Kidney tubule cell (primary cell): ENCODE measurements around the gene MAPKAPK5.
"Not testable (repeated sequence)": the region's sequence is repeated elsewhere in the genome, so short reads cannot be mapped to it uniquely, and the experiment has no call there.

Experiments
- DNase-seq: peaks from one replicate; pipeline ENCODE4 v3.0.0-alpha.2; 2018; ENCODE audit warnings: low spot score

Gene MAPKAPK5, protein sequence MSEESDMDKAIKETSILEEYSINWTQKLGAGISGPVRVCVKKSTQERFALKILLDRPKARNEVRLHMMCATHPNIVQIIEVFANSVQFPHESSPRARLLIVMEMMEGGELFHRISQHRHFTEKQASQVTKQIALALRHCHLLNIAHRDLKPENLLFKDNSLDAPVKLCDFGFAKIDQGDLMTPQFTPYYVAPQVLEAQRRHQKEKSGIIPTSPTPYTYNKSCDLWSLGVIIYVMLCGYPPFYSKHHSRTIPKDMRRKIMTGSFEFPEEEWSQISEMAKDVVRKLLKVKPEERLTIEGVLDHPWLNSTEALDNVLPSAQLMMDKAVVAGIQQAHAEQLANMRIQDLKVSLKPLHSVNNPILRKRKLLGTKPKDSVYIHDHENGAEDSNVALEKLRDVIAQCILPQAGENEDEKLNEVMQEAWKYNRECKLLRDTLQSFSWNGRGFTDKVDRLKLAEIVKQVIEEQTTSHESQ

DNA sequence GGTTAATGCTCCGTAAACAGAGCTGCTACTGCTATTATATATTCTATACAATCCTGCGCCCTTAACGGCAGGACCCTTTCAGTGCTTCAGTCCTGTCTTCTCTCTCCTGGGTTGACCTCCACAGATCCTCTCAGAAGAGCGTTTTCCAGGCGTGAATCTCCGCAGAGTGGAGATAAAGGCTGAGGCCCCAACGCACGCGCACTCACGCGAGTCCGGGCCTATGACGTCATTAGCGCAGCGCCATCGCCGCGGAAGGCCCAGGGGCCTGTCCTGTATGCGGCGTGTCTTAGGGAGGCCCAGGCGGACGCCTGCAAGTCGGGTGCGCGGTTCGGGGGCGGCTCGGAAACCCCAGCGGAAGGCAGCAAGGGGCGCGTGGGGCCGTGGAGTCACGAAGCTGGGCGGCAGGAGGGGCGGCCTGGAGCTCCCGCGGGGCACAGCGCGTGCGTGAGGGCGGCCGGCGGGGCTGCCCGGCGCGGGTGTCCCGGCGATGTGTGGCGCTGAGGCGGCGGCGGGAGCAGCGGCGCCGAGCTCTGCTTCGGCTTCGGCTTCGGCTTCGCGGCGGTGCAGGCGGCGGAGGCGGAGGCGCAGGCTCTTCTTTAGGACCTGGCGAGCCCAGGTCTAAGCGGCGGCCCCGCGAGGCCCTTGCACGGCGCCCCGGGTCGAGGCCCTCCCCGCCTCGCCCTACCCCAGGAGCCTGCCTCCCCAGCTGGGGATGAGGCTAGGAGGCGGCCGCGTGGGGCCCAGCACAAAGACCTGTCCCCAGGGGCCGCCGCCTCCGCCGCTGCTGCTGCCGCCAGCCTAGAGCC lies at the start of gene MAPKAPK5:
TSS of gene MAPKAPK5 (plus strand) at position 479 of the 806 bp plus-strand sequence. CDS start 506 bp downstream, outside the sequence.
- DNase-seq = peak; percentile 96

DNA sequence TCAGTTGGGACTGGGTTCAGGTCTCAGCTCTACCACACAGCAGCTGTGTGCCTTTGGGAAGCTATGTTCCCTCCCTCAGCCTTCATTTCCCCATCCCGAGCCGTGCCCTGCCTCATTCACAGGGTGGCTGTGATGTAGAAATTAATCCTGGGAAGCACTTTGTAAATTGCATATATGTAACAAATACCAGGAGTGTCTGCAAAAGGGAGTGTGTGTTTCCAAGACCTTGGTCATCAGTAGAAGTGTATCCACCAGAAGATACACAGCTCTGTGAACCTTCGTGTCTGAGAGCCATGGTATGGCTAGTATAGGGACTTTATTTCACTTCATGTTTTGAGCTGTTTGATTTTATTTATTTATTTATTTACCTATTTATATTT lies 49.2 kb upstream of the MAPKAPK5 start:
- no peak for DNase-seq

DNA sequence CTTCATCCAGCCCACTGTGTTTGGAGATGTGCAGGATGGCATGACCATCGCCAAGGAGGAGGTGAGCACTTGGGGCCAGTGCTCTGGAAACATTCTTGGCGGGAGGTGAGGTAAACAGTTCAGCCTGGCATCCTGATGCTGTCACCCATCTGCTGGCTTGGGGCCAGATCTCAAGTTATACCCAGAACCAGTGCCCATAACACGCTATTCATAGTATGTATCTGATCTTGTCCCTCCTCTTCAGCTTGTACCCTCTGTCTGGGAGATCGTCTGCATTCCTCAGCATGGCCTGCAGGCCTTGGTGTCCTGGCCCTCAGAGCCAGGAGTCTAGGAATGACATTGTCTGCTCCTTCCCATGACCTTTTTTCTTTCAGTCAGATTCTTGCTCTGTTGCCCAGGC lies 43.8 kb upstream of the MAPKAPK5 start:
- peak; percentile 62 for DNase-seq

DNA sequence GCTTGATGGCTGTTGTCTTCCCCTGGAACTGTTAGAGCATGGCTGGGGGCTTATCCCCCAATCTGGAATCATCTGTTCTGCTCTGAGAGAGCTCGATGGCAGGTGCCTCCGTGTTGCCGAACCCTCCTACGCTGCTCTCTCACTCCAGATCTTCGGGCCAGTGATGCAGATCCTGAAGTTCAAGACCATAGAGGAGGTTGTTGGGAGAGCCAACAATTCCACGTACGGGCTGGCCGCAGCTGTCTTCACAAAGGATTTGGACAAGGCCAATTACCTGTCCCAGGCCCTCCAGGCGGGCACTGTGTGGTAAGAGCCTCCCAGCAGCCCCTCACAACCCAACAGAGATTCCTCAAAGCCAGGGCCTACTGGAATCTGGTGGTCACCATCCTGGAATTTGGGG lies 42.3 kb upstream of the MAPKAPK5 start:
- no peak for DNase-seq

DNA sequence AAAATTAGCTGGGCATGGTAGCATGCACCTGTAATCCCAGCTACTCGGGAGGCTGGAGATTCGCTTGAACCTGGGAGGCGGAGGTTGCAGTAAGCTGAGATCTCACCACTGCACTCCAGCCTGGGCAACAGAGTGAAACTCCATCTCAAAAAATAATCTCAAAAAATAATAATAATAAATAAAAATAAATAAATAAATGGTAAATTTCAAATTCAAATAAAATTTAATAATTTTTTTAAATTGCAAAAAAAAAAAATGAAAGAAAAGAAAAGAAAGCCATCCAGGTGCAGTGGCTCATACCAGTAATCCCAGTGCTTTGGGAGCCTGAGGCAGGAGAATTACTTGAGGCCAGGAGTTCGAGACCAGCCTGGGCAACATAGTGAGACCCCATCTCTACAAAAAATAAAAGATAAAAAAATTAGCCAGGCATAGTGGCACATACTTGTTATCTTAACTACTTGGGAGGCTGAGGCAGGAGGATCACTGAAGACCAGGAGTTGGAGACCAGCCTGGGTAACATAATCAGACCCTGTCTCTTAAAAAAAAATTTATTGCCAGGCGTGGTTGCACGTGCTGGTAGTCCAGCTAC lies 38.9 kb upstream of the MAPKAPK5 start:
- no peak for DNase-seq

DNA sequence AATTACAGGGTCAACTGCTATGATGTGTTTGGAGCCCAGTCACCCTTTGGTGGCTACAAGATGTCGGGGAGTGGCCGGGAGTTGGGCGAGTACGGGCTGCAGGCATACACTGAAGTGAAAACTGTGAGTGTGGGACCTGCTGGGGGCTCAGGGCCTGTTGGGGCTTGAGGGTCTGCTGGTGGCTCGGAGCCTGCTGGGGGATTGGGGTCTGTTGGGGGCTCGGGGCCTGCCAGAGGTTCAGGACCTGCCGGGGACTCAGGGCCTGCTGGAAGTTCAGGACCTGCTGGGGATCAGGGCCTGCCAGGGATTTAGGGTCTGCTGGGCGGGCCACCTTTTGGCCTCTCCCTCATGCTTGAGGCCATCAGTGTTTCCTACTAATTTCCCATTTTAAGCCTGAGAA lies 38.2 kb upstream of the MAPKAPK5 start:
- no peak for DNase-seq

DNA sequence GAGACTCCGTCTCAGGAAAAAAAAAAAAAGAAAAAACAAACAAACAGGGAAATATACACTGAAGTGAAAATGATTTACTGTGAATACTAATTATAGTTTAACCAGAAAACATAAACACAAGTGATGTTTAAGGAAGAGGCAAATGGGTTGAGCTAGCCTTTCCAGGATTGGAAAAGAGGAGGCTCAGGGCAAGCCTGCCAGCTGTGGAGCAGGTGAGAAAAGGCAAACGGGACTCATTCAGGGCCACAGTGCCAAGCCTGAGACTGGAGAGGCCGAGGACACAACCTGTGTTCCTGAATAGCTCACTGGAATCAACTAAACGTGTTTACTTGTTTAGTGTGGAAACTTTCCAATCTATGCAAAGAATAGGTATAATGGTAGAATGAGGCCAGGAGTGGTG lies 35.7 kb upstream of the MAPKAPK5 start:
- no peak for DNase-seq

DNA sequence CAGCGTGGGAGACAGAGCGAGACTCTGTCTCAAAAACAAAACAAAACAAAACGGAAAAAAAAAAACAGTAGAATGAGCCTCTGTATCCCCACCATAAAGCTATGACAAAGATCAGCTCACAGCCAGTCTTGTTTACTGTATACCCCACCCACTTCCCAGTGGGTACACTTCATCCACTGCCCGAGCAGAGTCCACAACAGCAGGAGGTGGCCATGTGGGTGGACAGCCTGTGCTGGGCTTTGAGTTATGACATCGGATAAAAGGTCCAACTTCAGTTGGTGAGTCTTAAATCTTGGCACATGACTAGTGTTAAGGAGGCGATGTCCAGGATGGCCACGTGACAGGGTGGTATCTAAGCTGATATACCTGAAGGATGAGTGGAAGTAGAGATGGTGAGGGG lies 34.8 kb upstream of the MAPKAPK5 start:
- no peak for DNase-seq

DNA sequence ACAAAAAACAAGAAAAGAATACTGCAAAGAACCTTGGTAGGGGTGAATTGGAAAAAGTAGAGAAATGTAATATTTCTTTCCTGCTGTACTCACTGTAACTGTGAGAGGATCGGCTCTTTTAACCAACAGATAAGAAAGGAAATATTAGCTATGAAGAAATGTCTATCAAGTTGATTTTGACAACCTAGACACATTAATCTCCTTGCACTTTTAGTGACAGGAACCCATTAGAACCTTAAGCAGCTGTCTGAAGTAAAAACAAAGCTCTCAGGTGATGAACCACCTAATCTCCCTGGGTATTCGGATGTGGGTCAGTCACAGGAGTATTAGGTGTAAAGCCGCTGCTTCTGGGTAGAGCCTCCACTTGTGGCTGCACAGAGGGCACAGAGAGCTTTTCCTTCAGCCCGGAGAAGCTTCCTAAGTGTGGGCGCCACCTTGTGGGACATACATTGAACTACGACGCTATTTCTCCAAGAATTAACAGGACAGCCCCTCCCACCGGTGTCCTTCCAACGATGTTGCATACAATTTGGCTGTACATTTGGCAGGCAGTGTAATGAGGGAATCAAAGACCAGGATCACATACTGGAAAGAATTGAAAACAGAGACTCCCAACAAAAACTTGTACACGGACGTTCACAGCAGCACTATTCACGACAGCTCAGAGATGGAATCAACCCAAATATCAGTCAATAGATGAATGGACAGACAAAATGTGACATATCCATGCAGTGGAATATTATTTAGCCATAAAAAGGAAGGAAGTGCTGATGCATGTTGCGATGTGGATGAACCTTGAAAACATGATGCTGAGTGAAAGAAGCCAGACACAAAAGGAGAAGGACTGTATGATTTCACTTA lies 28.9 kb upstream of the MAPKAPK5 start:
- DNase-seq = peak; percentile 85

DNA sequence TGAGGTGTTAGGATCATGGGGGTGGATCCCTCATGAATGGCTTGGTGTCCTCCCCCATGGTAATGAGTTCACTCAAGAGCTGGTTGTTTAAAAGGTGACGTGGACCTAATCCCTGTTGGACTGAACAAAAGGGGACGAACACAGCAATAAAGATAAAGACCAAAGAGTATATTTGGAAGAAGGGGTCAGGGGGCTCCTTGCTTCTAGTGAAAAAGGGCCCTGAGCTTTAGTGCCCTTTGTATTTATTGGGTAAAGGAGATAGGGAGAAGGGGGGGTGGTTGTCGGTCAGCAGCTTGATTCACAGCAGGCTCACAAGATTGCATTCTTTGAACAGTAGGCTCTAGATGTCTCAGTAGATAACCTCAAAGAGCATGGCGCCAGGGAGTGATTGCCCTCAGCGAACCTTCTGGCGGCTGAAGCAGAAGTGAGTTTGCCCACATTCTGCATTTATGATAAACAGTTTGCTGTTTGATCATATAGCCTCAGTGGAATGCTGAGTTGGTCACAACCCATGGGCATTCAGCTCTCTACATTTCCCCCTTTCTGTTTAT lies 25.9 kb upstream of the MAPKAPK5 start:
- no peak for DNase-seq

DNA sequence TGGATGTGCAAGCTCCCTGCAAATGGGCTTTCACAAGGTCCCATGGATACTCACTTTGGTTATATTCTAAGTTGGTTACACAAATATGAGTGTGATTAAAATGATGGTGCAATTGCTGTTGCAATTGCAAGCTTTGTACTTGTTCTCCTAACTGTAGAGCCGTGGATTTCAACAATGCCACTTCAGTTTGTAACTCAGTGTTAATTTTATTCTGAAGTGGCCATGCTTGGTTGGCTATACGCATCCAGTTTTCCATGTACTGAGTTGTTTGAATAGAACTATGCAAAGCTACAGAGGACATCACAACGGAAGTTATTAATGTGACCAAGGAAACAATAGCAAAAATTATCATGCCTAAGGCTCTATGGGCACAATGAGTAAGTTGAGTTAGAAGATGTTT lies 25.1 kb upstream of the MAPKAPK5 start:
- DNase-seq = not testable (repeated sequence)

DNA sequence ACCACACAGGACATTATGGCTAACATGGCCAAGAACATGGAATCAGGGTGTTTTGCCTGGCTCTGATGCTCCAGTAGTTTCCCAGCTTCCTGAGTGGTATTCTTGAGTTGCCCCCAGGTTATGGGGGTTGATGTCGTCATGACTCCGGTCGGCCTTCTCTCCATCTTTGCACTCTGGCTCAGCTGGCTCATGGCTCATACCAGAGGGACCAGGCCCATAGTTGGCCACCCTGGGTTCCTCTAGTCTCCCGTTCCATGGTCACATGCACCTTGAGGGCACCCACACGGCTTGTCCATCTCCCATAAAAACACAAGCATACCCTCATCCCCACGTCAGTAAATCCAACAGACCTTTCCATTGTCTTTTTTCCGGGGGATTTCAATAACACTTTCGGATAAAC lies 23.7 kb upstream of the MAPKAPK5 start:
- DNase-seq = no peak

DNA sequence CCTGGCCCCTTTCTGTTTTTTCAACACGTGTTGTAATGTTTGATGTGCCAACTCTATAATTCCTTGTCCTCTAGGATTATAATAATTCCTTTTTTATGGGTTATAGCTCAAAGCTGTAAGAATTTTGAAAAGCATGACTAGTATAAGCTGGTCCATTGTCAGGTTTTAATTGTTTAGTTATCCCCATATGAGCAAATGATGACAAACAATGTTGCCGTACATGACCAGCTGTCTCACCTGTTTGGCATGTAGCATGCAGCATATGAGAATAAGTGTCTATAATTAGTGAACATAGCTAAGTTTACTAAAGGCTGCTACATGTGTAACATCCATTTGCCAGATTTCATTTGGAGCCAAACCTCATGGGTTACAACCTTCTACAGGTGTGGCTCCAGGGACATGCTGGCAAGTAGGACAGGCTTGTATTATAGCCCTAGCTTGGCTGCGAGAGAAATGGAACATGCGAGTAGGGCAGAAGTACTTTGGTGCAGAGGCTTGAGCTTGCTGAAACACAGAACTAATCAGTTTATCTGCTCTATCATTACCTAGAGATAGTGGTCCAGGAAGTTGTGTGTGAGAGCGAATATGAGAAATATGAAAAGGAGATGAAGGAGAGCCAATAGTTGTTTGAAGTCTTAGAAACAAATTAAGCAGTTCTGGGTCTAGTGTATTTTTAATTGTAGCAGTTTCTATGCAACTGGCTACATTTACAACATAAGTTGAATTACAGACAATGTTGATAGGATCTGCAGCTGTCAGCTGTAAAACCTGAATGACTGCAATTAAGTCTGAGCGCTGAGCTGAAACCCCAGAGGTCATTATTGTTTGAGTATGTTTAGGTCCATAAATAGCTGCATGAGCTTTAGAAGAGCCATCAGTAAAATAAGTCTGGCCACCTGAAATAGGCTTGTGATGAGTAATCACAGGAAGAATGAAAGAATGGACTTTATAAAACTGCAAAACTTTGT lies 22.6 kb upstream of the MAPKAPK5 start:
- DNase-seq = peak; percentile 9

DNA sequence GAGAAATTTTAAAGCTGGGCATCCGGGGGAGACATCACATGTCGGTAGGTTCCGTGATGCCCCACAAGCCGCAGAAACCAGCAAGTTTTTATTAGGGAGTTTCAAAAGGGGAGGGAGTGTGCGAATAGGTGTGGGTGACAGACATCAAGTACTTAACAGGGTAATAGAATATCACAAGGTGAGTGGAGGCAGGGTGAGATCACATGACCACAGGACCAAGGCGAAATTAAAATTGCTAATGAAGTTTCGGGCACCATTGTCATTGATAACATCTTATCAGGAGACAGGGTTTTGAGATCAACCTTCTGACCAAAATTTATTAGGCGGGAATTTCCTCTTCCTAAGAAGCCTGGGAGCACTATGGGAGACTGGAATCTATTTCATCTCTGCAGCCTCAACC lies 21.2 kb upstream of the MAPKAPK5 start:
- not testable (repeated sequence) for DNase-seq

DNA sequence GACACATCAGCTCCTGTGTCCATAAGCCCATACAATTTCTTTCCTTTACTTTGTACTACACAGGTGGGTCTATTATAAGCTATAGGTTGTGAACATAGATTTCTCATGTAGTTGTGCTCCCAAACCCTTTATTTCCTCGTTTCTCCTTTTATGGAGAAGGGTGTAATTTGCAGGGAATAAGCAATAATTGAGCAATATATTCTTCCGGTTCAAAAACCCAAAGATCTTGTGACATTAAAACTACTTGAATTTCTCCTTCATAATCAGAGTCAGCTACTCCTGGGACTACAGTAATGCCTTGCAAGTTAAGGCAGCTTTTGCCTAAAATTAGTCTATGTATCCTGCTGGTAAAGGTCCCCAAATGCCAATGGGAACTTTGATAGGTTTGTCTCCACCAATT lies 19.1 kb upstream of the MAPKAPK5 start:
- no peak for DNase-seq

DNA sequence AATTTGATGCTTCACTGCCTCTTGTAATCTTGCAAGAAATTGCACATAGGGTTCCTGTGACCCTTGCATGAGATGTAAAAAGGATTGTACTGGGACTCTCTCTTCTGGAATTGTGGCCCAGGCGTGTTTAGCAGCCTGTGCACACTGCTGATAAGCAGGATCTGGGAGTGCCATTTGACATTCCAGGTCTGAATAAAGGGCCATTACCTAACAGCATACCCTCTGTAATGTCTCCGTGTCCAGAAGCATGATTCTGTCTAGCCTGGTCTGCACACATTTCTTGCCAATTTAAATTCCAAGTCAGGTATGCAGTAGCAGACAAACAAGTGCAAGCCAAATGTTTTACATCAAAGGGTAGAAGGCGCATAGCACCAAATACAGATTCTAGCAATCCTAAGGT lies 18.1 kb upstream of the MAPKAPK5 start:
- DNase-seq = peak; percentile 15

DNA sequence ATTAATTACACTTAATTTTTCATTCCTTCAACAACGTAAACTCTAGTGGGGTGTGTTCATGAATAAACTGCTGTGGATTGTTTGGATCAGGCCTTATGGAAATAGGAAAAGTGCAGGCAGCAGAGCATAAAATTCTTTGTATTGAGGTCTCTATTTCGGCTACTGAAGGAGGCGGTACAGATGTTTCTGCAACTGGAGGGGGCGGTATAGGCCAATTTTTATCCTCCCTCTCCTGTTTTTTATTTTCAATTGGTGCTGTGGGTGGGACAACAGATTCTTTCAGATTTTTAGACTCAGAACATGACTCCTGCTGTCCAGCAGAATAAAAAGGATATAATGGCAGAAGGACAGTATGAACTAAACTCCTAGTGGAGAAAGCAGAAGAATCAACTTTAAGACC lies 17.7 kb upstream of the MAPKAPK5 start:
- DNase-seq = not testable (repeated sequence)

DNA sequence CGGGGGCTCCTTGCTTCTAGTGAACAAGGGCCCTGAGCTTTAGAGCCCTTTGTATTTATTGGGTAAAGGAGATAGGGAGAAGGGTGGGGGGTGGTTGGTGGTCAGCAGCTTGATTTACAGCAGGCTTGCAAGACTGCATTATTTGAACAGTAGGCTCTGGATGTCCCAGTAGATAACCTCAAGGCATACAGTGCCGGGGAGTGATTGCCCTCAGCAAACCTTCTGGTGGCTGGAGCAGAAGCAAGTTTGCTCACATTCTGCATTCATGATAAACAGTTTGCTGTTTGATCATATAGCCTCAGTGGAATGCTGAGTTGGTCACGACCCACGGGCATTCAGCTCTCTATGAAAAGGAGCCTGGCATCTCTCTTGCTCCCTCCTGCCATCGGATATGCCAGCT lies 16.5 kb upstream of the MAPKAPK5 start:
- no peak for DNase-seq

DNA sequence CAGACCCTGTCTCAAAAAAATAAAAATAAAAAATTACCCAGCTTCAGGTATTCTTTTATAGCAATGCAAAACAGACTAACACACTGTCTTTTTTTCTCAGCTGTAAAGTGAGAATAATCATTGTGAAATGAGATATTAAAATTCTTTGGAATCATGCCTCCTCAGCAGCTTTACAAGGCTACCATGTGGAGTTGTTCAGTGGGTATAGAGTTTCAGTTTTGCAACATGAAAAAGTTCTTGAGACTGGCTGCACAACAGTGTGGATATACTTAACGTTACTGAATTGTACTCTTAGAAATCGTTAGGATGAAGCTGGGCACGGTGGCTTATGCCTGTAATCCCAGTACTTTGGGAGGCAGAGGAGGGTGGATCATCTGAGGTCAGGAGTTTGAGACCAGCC lies 15.7 kb upstream of the MAPKAPK5 start:
- no peak for DNase-seq

DNA sequence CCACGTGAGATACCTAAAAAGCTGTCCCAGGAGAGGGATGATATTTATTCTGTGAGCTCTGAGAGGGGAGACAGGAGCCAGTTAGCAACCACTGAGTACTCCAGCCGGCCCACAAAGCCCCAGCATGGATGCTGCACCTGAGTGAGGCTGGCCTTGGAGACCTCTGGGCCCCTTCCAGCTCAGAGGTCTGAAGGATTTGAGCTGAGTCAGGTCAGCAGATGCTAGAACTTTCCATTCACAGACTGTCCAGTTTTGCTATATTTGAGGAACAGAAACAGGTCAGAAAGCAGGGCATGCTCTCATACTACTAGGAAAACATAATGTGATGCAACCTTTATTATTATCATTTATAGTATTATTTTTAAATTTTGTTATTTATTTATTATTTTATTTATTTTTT lies 15.0 kb upstream of the MAPKAPK5 start:
- DNase-seq = no peak
